GM19025 (cell line): ENCODE results near the gene SELENOP.
"Not testable (repeated sequence)": the region's sequence is repeated elsewhere in the genome, so short reads cannot be mapped to it uniquely, and the experiment has no call there.

Experiments used
- ATAC-seq: cut with Tn5 transposase; IDR thresholded peaks from one replicate; pipeline ENCODE4 v1.9.1; 2021; ENCODE audit warnings: mild to moderate bottlenecking, low read depth, moderate library complexity; ENCODE audit not compliant: unreplicated experiment

SELENOP gene

GRCh38 chr5:42828671-42829070, 17.0 kb upstream of the SELENOP start:
- ATAC-seq: no peak

DNA sequence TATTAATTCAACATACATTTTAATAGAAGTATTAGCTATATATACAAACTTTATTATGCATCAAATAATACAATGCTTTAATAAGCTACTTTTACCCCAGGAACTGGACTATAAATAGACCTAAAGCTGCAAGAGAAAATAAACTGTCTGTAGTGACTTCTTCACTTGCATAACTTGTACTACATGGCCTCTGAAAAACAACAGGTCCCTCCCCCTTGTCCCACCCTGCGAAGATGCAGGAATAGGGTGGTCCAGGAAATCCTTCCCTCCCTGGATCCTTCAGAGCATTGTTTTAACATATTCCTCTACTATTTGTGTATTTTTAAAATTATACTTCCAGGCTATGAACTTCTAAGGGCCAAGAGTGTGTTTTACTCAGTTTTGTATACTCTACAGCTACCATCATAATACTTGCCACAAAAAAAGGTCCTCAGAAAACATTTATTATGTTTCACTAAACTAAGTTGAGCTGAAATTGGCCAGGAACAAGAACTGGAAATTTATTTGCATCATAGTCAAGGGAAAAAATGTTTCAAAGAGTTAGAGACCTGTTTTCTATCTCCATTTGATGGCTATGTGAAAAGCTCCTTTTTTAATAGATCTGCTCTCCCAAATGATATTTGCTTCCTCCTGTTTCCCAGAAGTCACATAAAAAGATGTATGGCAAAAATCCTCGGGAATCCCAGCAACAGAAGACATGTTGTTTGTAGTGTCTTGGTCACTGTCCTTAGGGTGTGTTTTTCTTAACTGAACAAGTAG, 15.2 kb upstream of the SELENOP start:
- no peak for ATAC-seq

DNA sequence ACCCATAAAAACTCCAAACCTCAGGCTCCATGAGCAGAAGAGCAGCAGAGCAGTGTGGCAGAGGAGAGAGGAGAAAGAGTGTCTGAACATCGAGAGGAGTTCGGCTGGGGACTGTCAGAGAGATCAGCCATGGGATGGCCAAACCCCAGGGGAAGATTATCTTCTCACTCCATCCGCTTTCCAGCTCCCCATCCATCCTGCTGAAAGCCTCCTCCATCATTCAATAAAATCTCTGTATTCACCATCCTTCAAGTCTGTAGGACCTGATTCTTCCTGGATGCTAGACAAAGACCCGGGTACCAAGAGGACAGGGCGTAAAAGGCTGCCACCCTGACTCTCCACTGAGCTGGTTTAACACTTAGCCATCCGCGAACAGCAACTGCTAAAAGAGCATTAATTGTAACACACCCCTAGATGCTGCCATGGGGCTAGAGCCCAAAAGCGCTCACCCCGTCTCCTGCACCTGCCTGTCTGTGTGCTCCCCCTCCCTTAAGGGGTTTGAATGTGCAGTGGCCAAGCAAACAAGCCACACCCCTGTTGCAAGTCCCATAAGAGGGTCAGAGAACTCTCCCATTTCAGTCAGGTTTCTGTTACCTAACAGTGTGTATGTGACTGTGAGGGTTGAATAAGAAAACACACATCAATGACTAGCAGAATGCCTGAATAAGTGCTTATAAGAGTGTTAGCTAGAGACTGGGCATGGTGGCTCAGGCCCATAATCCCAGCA, 13.9 kb upstream of the SELENOP start:
- no peak for ATAC-seq

DNA sequence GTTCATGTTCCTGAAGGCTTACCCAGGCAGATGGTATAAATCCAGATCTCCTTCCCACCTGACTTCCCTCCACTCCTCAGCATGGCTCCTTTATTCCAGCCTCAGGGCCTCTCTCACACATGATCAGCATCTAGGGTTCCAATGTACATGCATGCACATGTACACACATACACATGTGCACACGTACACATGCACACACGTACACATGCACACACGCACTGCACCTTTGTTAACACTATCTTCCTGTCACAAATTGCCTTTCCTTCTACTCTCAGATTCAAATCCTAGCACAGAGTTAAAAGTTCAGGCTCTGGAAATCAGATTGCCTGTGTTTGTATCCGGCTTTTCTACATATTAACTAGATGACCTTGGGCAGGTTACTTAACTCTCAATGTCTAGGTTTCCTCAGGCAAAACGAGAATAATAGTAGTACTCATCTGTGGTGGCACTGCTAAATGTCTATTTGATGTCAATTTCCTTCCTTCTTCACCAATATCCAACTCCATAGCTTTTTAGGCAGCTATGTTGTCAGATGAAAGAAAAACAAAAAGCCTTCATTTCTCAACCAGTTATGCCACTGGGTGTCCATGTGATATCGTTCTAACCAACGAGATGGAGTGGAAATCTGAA, 12.8 kb upstream of the SELENOP start:
- ATAC-seq: no peak

GRCh38 chr5:42822548-42822947, 10.9 kb upstream of the SELENOP start:
- no peak for ATAC-seq

GRCh38 chr5:42819745-42820144, 8.1 kb upstream of the SELENOP start:
- ATAC-seq: no peak

- ATAC-seq: not testable (repeated sequence)
Measured at GRCh38 chr5:42816546-42816945, 4.9 kb upstream of the SELENOP start.

DNA sequence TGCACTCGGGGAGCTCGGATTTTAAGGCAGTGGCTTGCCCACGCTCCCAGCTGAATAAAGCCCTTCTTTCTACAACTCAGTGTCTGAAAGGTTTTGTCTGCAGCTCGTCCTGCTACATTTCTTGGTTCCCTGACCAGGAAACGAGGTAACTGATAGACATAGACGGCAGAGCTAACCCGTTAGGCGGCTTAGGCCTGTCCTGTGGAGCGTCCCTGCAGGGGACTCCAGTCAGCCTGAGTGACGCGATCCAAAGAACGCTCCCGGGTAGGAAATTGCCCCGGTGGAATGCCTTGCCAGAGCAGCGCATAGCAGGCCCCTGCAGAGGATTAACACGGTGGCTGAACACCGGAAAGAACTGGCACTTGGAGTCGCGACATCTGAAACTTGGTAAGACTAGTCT, 1.8 kb upstream of the SELENOP start:
- ATAC-seq: no peak

GRCh38 chr5:42812620-42813019, 928 bp upstream of the SELENOP start:
- no peak for ATAC-seq

- ATAC-seq: no peak
Measured at GRCh38 chr5:42810834-42811590, 680 bp downstream of the SELENOP start.

DNA sequence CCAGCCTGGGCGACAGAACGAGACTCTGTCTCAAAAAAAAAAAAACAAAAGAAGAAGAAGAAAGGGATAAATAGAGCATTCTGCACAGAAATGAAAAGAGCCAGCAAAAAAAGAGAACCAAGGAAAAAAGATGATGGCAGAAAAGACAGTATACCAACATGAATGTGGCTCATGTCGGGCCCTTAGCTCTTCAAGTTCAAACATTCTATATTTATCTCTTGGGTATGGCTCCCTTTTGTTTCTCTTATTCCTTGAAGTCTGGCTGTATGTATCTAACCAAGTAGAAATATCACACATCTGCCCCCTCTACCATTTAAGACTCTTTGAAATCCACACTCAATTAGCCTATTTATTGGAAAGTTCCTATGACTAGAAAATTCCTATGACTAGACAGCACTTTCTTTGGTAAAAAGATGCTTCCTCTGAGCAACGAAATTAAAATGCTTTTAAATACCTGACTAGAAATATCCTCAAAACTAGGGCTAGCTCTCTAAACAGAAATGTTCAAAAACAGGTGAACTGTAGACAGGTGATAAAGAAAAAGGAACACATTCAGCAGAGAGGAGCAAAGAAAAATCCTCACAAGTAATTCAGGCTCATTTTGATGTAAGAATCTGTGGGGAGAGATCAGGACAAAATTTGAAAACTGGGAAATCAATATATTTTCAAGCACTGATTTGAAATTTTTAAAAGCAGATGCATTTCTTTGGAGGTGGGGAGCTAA, 2.6 kb downstream of the SELENOP start:
- no peak for ATAC-seq

- no peak for ATAC-seq
Measured at GRCh38 chr5:42807722-42808447, 3.8 kb downstream of the SELENOP start.

DNA sequence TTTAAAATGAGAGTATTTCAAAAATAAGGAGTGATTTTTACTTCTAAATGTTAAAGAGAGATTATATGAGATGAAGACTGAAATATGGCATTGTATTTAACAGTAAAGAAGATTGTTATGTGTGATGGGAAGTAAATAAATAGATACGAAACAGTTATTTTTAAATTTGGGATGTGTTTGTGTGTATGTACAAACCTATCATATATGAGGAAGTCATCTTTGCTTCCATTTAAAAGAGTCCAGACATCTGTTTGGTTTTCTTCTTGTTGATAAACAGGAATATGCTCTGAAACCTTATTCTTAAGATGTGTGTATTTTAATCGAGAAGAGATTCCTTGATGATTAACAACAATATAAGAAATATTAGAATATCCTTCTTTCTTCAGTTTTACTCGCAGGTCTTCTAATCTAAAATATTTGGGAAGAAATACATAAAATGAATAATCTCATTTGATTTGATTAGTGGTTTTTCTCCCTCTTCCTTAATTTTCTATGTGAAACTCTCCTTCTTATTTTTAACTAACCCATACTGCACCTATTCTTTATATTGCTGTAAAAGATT, 4.9 kb downstream of the SELENOP start:
- ATAC-seq: no peak

GRCh38 chr5:42806004-42806700, 5.5 kb downstream of the SELENOP start:
- no peak for ATAC-seq

- ATAC-seq: no peak
Measured at GRCh38 chr5:42804717-42805339, 6.9 kb downstream of the SELENOP start.

GRCh38 chr5:42801516-42802166, 10.1 kb downstream of the SELENOP start:
- no peak for ATAC-seq

GRCh38 chr5:42800748-42801330, 10.9 kb downstream of the SELENOP start:
- no peak for ATAC-seq
